HG03045 (cell line): Measurements from ENCODE around the gene UMOD.

Experiments
- ATAC-seq: cut with Tn5 transposase; IDR thresholded peaks from one replicate; pipeline ENCODE4 v1.9.1; 2021; ENCODE audit warnings: mild to moderate bottlenecking, moderate library complexity; ENCODE audit not compliant: unreplicated experiment

UMOD gene

DNA sequence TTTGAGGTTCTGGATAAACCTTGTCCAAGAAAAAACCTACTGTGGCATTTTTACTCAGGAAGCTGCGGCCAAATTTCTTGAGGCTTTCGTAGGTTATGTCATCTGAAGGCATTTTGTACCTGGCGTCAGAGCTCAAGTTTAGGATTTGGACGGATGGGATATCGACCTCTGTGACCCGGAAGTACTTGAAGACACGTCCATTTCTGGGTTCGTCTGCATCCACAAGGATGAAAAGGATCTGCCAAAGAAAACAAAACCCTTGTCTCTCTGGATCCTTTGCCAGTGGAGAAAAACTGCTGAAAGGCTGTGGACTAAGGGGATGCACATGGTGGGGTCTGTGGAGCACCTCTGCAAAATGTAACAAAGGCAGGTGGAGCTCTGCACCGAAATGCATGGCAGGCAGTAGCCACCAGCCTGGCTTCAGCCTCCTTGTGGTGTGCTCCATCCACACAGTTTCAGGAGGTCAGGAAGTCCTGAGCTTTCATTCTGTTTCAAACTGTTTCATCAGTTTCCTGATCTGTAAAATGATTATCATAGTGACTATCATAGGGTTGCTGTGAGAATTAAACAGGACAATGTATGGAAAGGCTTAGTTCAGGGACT, 17.0 kb upstream of the UMOD start:
- ATAC-seq: no peak

DNA sequence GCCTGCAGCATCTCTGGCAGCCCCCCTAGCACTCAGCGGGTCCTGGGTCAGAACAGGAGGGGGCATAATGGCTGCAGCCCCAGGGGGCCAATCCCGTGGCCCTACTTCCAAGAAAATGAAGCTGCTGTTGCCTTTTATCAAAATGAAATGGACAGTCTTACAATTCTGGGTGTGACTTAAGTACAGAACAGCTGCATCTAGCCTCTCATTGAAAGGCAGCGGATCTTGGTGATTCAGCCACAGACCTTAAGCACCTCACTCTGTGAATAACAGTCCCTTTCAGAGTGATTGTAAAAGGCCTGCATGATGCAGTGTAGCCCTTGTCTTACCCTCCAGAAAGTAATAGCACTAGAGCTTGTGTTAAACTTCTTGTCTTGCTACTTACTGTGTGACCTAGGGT, 11.5 kb upstream of the UMOD start:
- ATAC-seq: no peak

DNA sequence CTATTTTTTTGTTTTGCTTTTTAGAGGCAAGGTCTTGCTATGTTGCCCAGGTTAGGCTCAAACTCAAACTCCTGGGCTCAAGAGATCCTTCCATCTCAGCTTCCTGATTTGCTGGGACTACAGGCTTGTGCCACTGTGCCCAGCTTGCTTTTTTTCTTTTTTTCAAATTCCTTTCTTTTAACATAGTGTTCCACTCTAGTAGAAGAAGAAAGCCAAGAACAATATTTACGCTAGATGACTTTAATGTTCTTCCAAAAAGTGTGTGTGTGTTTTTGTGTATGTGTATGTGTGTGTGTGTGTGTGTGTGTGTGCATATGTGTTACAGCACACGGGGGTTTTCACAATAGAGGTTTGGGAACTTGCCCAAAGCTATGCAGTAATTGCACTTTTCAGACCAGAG, 10.7 kb upstream of the UMOD start:
- no peak for ATAC-seq

DNA sequence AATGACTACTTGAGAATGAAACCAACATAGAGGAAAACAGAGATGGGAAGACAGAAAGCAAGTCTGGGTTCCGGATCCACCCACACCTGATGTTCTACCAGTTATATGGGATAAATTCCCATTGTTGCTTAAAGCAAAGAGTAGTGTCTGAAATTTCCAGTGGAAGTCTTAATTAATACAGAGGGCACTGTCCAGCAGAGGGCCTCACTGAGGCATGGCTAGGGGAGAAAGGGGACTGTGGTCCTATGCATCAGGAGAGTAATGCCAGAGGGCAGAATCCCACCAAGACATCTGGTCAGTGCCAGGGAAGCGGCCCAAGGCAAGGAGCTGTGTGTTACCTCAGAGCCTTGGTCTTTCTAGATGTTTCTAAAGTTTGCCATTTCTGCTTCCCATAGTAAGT, 7.5 kb upstream of the UMOD start:
- no peak for ATAC-seq

DNA sequence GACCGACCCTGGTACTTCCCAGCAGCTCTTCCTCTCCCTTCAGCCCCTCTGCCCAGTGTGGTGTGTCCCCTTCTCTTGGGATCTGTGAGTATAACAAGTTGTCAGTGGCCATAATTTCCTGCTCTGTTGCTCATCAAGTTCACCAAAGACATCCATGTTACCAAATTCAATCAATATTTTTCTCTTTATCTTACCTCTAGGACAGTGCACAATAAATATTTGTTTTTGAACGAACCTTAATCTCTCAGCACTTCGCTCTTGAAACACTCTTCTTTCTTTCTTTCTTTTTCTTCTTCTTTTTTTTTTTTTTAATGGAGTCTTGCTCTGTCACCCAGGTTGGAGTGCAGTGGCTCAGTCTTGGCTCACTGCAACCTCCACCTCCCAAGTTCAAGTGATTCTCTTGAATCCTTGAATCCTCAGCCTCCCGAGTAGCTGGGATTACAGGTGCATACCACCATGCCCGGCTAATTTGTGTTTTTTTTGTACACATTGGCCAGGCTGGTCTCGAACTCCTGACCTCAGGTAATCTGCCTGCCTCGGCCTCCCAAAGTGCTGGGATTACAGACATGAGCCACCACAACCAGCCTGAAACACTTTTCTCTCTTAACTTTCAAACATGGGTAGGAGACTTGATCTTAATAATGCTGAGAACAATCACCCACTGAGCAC, 2.7 kb upstream of the UMOD start:
- no peak for ATAC-seq

DNA sequence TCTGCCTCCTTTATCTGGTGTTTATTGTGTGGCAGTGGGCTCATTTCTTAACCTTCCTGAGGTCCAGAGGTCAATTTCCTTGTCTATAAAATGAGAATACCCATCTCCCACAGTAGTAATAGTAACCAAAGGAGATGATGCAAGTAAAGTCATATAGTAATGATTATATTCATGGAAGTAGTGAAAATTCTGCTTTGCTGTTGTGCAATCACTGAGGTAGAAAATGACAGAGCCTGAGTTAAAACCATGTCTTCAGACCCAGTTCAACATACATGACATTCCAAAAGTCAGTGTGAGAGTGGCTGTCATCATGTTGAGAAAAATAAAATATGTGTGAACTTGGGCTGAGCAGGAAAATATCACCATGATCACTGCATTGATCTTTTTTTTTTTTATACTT, 864 bp upstream of the UMOD start:
- no peak for ATAC-seq

DNA sequence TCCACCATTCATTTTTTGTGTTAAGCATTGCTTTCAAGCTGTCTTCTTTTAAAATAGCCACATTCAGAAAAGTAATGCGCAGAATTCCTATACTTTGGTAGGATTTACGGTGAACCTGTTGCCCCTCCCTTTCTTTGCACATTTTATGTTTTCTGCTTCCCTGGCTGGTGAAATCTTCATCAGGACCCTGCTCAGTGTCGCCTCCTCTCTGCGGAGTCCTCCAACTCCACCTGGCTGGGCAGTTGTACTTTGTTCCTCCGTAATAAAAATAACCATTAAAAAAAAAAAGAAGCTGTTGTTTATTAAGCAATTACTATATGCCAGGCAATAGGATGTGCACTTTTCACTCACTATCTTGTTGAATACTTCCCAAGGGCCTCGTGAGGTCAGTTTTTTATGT, 2.9 kb downstream of the UMOD start:
- no peak for ATAC-seq

DNA sequence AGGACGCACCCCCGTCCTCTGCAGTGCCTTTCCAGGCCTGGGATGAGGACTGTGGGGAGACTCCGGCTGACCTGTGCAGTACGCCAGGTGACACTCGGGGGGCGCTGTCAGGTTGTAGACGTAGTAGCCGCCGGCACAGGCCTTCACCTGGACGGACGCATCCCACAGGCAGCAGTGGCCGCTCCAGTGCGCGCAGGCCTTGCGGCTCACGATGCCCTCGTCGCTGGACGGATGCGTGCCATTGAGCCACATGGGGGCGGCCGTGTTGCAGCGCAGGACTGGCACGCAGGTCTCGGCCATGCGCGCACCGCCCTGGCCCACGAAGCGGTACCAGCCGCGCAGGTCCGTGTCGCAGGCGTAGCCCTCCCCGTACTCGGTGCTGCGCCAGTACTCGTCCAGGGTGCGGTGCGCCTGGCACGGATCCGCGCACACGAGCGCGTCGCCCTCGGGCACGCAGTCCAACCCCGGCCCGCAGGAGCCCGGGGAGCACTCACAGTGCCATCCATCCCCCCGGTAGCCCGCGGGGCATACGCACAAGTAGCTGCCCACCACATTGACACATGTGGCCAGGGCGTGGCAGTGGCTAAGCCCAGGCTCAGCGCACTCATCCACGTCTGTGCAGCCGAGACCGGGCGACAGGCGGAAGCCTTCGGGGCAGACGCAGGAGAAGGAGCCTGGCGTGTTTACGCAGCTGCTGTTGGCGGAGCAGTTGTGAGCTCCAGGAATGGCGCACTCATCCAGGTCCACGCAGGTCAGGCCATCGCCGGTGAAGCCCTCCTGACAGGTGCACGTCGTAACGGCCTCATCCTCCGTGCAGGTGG, 3.9 kb downstream of the UMOD start:
- ATAC-seq: no peak

DNA sequence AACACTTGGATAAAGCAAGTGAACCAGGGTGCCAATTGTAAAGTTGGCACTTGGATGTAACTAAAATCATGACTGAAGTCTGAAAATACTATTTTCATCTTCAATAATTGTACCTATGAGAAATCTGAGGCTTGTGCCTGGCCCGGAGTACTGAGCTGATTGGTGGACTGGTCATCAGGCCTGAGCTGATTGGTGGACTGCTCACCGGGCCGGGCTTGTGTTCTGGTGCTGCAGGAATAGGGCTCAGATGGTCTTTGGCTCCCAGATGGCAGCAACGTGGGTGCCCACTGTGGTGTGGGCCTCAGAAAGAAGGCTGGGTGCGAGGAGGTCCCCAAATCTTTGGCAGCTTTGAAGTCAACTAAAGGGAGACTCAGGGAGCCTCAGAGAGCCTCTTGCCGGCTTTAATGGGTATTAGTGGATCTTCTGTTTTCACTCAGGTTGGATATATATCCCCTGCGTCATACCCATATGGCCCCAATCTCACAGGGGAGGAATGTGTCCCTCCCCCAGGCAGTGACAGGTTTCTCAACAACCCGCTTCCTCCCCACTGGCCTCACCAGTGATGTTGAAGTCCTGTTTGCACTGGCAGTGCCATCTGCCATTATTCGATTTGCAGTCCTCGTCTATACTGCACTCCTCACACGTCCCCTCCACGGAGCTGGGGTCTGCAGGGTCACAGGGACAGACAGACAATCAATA, 4.7 kb downstream of the UMOD start:
- no peak for ATAC-seq

DNA sequence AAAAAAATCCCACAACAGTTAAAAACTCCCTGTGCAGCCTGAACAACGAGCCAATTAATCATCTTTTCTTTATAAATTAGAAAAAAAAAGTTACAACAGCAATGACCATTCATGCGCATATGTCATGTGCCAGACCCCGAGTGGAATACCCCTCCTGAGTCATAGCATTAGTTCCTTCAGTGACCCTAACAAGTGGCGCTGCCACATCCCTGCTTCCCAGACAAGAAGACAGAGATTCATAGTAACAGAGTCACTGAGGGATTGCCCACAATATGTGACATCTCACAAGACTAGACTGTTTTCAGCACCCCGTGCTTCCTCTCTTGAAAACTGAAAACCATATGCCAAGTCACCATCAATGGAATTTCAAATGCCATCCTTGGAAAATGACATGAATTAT, 7.9 kb downstream of the UMOD start:
- ATAC-seq: no peak

DNA sequence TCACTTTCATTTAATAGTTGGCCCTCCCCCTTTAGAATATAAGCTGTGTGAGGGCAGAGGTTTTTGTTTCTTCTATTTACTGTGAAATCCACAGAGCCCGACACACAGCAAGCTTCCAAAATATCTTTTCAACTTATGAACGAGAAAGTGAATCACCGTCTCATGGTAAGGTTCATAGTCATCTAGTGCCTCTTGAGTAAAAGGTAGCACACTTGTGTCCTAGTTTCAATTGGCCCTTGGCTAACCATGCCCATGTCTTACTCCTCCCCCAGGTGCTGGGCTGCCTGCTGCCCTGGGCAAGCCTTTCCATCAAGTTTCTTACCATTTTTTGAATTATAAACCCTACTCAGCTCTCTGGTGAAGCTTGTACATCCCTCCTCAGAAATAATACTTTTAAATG, 12.8 kb downstream of the UMOD start:
- no peak for ATAC-seq

DNA sequence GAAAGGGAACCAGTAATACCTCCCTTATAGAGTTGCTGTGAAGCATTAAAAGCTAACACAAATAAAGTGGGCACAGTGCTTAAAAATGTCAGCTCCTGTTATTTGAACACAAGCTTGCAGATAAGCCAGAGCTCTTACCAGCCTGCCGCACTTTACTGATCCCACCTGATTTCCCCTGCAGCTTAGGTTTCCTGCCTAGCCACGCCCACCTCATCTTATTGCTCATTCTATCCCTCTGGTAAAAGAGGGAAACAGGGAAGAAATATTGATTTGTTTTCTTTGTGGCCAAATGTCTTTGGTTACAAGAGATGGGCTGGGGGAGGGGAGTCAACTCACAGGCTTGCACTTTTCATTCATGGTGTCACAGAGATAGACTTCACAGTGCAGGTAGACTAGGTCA, 15.6 kb downstream of the UMOD start:
- no peak for ATAC-seq

DNA sequence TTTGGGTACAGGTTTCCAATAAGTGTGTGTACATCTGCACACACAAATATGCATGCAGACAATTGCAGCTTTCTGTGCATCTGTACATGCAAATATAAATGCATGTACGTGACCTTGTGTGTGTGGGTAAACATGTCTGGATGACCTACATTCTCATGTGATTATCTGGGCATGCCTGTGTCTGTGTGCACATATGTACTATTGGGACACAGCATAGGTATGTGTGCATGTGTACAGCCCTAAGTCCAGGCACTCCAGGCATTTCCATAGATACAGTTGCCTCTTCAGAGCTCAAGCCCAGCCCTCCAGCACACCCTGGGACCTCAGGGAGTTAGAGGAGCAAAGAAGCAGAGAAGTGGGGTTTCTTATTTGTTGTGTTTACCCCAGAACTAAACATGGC, 18.1 kb downstream of the UMOD start:
- no peak for ATAC-seq

DNA sequence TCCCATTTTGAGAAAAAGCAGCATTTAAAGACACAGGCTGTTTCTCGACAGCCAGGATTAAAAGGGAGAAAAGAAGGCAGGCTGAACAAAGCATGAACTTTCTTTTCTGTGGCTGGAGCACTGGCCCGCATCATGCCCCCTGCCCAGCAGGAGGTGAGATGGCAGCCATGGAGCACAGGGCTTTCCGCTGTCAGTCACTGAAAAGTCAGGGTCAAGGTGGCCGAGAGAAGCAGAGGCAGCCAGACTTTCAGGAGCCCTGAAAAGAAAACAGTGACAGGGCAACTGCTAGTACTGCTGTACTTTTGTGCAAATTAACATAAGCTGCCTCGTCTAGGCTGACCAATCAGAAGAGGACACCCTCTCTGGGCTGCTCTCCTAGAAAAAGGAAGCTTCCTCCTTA, 19.4 kb downstream of the UMOD start:
- ATAC-seq: no peak

DNA sequence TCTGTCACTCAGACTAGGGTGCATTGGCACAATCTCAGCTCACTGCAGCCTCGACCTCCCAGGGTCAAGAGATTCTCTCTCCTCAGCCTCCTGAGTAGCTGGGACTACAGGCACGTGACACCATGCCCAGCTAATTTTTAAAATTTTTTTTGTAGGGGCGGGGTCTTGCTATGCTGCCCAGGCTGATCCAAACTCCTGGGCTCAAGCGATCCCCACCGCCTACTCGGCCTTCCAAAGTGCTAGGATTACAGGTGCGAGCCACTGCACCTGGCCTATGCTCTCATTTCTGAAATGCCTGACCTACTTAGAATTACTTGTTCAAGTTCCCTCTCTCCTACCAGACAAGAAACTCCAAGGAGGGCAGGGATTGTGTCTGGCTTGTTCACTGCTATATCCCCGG, 20.1 kb downstream of the UMOD start:
- ATAC-seq: no peak

DNA sequence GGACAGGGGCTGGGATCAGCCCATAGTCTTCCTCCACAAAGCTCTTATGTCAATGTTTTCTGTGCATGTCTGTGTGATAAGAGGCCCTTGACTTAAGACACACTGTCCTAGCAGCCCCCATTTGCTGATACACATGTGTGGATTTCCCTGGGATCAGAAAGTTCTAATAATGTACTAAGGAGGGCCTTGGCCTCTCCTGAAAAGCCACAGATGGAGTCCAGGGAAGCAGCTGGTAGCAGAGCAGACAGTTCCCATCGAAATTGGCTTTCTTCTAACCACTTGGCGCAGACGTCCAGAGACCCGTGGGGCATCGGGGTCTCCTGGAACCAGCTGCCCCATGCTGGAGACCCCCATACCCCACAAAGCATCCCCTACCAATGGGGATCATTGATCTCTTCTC, 20.9 kb downstream of the UMOD start:
- ATAC-seq: no peak

DNA sequence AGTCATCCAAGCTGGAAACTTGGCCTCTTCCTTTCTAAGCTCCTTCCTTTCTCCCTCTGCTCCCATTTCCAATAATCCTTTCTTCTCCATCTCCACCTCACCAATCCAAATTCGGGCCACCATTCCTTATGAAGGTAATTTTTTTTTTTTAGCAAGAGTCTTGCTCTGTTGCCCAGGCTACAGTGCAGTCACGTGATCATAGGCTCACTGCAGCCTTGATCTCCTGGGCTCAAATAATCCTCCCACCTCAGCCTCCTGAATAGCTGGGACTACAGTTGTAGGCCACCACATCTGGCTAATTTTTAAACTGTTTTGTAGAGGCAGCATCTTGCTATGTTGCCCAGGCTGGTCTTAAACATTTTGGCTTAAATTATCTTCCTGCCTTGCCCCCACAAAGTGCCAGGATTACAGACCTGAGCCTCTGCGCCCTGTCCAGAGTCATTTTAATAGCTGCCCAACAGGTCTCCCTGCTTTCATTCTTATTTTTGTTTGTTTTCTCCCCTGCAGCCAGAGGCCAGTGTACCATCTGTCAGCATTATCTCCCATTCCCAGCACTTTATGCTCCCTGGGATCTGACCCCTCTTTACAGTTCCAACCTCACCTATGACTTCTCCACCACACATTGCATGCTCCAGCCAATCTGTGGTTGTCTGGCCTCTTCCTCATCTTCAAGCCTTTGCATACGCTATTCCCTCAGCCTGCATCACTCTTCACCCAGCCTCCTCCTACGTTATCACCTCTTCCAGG, 22.9 kb downstream of the UMOD start:
- no peak for ATAC-seq

DNA sequence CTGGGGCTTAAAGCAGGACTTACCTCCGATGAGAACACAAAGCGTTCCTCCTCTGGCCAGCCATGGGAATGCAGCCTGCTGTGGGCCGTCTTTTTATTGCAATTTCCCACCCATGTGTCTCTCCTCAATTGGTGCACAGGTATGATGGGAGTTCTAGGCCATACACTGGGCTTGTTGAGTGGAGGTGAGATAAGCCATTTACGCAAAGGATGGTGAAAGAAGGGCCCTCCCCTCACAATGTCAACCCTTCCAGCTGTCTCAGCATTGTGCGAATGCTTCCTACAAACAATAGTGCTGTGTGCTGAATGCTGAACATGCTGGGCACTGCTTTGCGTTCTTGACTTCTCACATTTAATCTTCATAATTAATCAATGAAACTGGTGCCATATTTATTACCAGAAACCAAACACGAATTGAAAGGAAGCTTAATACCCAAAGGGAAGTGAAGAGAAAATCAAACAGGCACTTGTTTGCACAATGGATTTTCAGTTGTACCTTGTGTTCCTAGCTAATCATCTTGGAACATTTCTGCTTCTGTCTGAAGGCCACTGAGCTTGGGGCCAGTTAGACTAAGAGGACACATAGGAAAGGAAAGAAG, 25.0 kb downstream of the UMOD start, which contains the start of gene GP2:
Gene GP2, minus strand, starts transcription at position 70 of the 598 bp plus-strand sequence. CDS start 1,082 bp downstream, outside the sequence.
- ATAC-seq: no peak

DNA sequence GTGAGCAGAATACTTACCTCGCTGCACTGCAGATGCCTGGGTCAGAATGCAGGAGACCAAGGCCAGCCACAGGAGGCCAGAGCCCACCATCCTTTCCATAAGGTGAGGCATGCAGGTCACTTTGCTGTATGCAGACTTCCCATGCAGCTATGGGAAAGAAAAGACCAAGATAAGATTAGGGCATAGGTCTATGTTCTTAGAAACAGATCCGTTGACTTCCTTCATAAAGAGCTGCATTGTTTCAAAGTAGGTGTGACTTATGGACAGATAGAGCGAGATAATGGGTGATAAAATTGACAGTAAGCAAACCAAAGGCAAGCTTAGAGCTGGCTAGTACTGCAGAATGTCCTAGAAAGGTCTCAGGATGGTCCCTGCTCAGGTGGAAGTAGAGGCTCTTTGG, 26.2 kb downstream of the UMOD start:
- no peak for ATAC-seq

DNA sequence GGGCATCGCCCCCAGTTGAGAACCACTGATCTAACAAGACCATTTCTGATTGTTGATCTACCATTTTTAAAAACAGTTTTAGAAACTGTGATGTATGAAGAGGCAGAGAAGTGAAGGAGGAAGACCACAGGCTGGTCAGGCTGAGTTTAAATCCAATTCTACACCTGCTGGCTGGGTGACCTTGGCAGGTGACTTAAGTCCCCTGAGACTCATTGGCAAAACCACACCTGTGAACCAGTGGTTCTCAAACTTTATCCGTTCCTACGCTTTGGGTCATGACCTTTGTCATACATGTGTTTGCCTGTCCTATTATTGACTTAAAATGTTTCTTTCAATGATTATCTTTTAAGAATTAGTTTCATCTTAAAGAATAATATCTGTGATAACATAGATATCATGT, 27.5 kb downstream of the UMOD start:
- ATAC-seq: no peak
